GM23338 (cell line): ENCODE measurements around the gene SH3RF3.

Source experiments
- CTCF ChIP-seq, 2 experiments: fragments of 200-600 bp in 1 of 2; sonication (generic) in 1 of 2; conservative IDR thresholded peaks; 2 replicates each; pipeline versions ENCODE4 v1.5.1 to v1.6.1; 2016 to 2017; ENCODE audit warnings: antibody characterized with exemption in 2 of 2, low read depth in 2 of 2, mild to moderate bottlenecking in 2 of 2, moderate library complexity in 1 of 2
- ETS1 ChIP-seq: IDR thresholded peaks from 2 replicates; pipeline ENCODE4 v1.6.1; 2016; ENCODE audit warnings: antibody characterized with exemption
- EZH2 ChIP-seq: fragments of 200-600 bp; sonication (generic); IDR thresholded peaks from one replicate; pipeline ENCODE4 v1.8.0; 2017; ENCODE audit warnings: antibody characterized with exemption, mild to moderate bottlenecking, low read depth; ENCODE audit not compliant: unreplicated experiment
- EZH2phosphoT487 ChIP-seq: fragments of 200-600 bp; sonication (generic); IDR thresholded peaks from one replicate; pipeline ENCODE4 v1.8.1; 2018; ENCODE audit warnings: antibody characterized with exemption; ENCODE audit not compliant: unreplicated experiment
- JUNB ChIP-seq: IDR thresholded peaks from one replicate; pipeline ENCODE4 v1.6.1; 2016; ENCODE audit warnings: antibody characterized with exemption; ENCODE audit not compliant: unreplicated experiment
- POLR2AphosphoS5 ChIP-seq: IDR thresholded peaks from 2 replicates; pipeline ENCODE4 v1.6.1; 2016; ENCODE audit warnings: antibody characterized with exemption, low read depth
- ZNF114 ChIP-seq: fragments of 250-450 bp; sonication (Bioruptor Pico); IDR thresholded peaks from 2 replicates; pipeline ENCODE4 v1.5.0; 2020; ENCODE audit warnings: mild to moderate bottlenecking, moderate library complexity

- TF ChIP-seq CTCF (conservative IDR thresholded peaks at IDR 0.05; ENCODE audit: low read depth in 2 of 2) (no peak), JUNB (no peak), POLR2AphosphoS5 (no peak), EZH2 (no peak), ZNF114 (CRISPR knock-in tag) (no peak), EZH2phosphoT487 (no peak), ETS1 (no peak)
These were observed 258.9 kb downstream of the SH3RF3 start for GRCh38 chr2:109387778-109388469.
